GM18870 (cell line): ENCODE data around the gene EGLN2.
"Not testable (repeated sequence)": the region's sequence is repeated elsewhere in the genome, so short reads cannot be mapped to it uniquely, and the experiment has no call there.

Experiments
- ATAC-seq: cut with Tn5 transposase; IDR thresholded peaks from one replicate; pipeline ENCODE4 v1.9.1; 2021; ENCODE audit warnings: moderate library complexity; ENCODE audit not compliant: unreplicated experiment

EGLN2 gene

DNA sequence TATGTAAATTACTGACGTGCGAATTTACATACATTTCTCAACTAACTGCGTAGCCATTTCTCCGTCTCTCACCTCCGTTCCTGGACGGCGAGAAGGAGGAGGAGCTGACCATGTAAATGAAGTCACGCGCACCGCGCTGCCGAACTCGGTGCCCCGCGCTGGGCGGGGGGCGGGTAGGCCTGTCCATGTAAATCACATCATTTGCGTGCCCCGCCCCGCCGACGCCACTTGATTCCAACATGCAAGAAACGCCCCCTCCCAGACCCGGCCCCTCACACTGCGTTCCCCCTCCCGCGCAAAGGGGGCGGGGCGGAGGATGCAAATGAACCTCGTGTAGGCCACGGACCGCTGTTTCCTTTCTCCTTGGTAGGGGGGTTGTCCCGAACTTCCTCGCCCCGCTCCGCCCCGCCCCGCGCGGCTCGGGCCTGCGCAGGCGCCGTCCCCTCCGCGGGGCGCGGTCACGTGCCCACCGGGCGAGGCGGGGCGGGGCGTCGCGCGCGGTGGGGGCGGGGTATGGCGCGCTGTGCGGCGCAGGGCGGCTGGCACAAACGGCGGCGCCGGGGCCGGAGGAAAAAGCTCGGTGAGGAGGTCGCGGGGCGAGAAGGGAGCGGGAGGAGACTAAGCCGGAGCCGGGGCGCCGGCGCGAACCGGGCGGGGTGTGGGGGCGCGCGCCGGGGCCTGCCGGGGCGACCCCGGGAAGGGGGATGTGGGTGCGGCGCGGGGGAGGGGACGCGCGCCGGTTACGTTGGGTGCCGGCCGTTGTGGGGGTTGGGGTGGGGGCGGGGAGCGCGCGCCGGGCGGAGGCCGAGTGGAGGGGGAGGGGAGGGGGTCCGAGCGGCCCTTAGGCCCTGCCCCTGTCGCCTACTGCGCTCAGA is at the start of gene EGLN2:
EGLN2 (plus strand) TSS at position 509 of the 875 bp plus-strand sequence. CDS start 1,382 bp downstream, outside the sequence.
- peak; percentile 69 for ATAC-seq

DNA sequence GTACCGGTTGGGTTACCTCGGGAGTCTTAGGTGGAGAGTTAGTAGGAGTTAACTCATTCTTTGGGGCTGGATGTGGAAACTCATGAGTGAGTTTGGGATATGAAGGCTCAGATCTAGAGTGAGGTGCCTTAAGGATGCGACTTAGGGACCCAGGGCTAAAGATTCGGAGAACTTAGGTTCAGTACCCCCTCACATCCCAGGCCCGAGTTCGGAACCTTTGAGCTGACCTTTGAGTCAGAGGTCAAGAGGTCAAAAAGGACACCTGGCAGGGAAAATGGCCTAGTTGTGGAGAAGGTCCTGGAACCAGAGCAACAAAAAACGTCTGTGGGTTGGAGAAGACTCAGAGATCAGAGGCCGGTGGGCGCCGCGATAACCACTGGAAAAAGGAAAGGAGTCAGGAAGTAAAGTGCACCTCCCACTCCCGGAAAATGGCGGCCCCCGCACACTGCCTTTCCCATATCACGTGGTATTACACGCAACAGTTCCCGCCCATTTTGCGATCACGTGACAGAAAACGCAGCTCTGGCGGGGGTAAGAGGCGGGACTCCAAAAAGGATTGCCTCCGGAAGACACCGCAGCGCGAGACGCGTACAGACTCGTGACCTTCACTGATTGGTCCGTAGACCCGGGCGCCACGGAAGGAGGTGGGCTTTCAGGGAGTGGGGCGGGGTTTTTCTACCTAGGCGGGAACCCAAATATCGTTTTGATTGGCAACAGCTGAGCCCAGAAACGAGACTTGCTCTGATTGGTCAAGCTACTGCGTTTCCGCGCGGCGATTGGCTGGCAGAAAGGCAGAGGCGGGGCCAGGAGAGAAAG is 48.7 kb upstream of the EGLN2 start, which contains the start of gene ACTMAP:
ACTMAP (minus strand) TSS at position 420 of the 816 bp plus-strand sequence. CDS start 674 bp downstream, outside the sequence.
- peak; percentile 83 for ATAC-seq

DNA sequence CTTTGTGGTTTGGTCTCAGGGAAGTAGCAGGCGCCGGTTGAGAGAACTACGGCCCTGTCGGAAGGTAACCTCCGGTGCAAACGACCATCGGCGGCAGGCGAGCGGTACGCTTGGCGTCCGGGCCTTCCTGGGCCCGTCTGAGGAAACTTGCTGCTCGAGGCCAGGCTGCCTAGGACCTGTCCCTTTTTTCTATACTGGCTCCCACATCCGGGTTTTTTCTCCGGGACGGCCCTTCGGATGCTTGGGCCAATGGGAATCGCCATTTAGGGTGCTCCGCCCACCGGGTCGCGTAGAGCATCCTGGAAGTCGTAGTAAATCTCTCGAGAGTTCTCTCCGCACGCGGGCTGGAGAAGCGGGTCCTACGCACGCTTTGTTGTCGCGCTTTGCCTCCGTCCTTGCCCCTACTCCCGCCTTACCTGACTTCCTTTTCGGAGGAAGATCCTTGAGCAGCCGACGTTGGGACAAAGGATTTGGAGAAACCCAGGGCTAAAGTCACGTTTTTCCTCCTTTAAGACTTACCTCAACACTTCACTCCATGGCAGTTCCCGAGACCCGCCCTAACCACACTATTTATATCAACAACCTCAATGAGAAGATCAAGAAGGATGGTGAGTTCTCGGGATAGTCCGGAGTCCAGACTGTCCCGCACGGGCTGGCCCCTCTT is 48.0 kb upstream of the EGLN2 start, which contains the start of gene SNRPA:
SNRPA (plus strand) TSS at position 330 of the 664 bp plus-strand sequence; CDS start at position 536, 206 bp downstream.
- ATAC-seq: peak; percentile 67

DNA sequence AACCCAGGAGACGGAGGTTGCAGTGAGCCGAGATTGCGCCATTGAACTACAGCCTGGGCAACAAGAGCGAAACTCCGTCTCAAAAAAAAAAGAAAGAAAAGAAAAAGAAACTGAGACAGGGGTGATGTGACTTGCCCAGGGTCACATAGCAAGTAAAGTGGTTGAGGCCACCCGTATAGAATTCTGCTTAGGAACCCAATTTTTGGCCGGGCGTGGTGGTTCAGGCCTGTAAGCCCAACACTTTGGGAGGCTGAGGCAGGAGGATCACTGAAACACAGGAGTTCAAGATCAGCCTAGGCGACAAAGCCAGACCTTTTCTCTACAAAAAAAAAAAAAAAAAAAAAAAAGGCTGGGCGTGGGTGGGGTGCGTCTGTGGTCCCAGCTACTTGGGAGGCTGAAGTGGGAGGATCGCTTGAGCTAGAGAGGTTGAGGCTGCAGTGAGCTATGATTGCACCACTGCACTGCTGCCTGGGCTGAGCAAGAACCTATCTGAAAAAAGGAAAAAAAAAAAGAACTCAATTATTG is 46.7 kb upstream of the EGLN2 start:
- no peak for ATAC-seq

DNA sequence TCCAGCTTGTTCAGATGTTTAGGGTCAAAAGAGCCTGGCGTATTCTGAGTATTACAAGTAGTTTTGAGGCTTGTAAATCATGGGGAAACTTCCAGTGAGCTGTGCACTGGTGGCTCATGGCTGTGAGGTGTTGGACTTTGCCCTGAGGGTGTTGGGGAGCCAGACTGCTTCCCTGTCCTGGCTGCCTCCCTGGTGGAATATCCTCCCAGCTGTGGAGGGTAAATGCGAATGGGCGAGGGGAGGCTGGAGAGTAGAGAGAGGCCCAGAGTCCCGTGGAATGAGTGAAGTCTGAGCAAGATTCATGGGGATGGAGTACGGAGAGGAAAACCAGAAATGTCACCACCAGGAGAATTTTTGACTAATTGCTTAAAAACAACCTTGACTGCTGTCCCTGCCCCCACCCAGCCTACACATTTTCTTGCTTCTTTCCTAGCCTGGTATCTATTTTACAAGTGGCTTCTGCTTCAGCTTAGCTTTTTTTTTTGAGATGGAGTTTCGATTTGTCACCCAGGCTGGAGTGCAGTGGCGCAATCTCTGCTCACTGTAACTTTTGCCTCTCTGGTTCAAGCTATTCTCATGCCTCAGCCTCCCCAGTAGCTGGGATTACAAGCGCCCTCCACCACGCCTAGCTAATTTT is 44.3 kb upstream of the EGLN2 start:
- no peak for ATAC-seq

DNA sequence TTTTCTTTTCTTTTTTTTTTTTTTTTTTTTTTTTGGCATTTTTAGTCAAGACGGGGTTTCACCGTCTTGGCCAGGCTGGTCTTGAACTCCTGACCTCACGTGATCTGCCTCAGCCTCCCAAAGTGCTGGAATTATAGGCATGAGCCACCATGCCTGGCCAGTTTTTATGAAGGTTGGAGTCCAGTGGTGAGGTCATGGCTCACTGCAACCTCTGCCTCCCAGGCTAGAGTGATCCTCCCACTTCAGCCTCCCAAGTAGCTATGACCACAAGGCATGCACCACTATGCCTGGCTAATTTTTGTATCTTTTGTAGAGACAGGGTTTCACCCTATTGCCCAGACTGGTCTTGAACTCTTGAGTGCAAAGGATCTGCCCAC is 43.8 kb upstream of the EGLN2 start:
- ATAC-seq: no peak

DNA sequence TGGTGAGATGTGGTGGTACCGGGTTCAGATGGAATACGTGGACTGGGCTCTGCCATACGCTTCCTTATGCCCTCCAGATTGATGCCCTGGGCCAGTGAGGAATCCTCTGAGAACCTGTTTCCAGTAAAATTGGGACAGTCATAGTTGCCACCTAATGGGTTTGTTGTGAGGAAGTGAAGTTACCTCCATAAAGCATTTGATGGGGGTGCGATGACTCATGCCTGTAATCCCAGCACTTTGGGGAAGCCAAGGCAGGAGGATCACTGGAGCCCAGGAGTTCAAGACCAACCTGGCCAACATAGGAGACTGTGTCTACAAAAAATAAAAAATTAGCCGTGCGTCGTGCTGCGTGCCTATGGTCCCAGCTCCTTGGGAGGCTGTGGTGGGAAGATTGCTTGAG is 43.2 kb upstream of the EGLN2 start:
- no peak for ATAC-seq

DNA sequence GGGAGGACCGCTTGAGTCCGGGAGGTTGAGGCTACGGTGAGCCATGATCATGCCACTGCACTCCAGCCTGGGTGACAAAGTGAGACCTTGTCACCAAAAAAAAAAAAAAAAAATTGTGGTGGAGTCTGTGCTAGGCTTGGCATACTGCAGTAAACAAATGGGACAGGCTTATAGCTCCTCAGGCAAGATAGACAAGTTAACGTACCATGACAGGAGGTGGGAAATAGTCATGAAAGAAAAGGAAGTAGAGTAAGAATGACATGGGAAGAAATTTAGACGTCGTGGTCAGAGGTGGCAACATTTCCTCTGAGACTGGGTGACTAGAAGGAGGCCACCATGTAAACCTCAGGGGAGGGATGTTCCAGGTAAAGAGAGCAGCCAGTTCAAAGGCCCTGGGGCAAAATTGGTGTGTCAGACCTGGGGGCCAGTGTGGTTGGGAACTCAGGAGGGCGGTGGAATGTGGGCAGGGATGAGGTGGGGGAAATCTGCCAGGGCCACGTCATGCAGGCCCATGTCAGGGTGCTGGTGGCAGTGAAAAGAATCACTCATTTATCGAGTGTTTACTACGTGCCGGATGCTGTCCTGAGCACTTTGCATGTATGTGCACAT is 42.4 kb upstream of the EGLN2 start:
- no peak for ATAC-seq

DNA sequence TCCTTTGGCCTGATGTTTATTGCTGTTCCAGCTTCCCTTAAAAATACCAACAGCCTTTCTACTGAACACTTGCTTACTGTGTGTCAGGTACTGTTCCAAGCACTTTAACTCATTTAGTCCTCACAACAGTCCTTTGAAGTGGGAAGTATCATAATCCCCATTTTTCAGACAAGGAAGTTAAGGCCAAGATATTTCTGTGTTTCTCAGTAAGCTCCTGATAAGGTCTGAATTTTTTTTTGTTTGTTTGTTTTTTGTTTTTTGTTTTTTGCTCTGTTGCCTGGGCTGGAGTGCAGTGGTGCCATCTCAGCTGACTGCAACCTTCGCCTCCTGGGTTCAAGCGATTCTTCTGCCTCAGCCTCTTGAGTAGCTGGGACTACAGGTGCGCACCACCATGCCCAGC is 40.5 kb upstream of the EGLN2 start:
- ATAC-seq: no peak

DNA sequence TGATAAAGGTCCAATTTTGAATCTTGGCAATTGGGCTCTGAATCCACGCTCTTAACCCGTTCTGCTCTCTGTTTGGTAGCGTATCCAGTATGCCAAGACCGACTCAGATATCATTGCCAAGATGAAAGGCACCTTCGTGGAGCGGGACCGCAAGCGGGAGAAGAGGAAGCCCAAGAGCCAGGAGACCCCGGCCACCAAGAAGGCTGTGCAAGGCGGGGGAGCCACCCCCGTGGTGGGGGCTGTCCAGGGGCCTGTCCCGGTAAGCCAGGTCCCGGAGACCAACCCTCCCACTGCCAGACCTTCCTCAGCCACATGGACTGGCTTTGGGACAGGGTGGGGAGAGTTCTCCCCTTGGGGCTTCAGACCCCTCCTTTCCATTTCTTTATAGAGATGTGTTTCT is 39.6 kb upstream of the EGLN2 start:
- no peak for ATAC-seq

DNA sequence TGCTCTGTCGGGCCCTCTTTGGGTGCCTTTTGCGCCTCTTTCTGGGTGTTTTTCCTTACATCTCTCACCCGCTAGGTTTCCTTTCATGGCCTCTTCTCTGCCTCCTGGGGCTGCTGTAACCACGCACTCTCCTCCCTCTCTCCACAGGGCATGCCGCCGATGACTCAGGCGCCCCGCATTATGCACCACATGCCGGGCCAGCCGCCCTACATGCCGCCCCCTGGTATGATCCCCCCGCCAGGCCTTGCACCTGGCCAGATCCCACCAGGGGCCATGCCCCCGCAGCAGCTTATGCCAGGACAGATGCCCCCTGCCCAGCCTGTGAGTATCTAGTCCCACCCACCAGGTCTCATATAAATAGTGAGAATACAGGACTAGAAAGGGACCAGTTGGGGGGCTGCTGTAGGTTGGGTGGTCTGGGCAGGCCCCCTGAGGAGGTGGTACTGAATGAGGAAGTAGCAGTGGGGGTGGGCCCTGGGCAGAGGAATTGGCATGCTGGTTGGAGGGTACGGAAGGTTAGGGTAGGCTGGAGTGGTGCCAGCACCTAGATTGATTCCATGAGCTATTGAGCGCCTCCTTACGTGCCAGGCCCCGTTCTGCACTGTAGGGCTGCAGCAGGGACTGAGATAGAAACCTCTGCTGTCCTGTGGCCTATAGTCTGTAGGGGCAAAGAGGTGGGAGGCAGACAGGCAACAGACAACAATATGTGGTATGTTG is 36.1 kb upstream of the EGLN2 start:
- ATAC-seq: no peak

DNA sequence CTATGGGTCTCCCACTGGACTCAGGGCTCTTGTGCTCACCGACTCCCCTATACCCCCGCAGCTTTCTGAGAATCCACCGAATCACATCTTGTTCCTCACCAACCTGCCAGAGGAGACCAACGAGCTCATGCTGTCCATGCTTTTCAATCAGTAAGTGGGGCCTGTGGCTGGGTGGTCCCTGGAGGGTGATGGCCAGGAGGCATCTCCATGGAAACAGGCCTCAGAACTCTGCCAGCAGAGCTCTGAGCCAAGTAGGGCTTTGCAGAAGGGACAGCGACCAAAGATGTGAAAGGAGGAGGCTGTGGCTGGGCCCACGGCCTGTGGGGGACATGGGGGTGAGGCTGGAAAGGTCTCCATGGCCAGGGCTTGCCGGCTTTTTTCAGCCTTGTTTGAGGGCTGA is 35.5 kb upstream of the EGLN2 start:
- no peak for ATAC-seq

DNA sequence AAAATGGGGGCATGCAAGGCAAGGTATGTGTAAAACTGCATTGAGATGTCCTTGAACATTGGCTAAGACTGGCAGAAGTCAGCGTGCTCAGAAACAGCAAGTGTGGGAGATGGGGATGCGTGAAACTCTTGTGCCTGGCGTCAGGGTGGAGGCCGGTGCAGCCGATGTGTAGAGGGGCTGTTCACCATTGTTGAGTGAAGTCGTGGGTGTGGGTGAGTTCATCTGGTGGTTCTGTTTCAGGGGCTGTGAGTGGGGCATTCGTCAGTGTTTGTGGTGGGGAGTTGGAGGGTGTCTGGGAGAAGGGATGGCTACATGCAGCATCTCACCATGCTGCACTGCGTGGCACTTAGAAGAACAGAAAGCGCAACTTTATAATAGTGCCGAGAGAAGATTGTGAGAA is 35.0 kb upstream of the EGLN2 start:
- ATAC-seq: no peak

DNA sequence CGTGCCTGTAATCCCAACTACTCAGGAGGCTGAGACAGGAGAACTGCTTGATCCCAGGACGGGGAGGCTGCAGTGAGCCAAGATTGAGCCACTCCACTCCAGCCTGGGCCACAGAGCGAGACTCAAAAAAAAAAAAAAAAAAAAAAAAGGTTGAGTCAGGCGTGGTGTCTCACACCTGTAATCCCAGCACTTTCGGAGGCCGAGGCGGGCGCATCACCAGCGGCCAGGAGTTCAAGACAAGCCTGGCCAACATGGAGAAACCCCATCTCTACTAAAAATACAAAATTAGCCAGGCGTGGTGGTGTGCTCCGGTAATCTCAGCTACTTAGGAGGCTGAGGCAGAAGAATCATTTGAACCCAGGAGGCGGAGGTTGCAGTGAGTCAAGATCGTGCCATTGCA is 32.6 kb upstream of the EGLN2 start:
- ATAC-seq: not testable (repeated sequence)

DNA sequence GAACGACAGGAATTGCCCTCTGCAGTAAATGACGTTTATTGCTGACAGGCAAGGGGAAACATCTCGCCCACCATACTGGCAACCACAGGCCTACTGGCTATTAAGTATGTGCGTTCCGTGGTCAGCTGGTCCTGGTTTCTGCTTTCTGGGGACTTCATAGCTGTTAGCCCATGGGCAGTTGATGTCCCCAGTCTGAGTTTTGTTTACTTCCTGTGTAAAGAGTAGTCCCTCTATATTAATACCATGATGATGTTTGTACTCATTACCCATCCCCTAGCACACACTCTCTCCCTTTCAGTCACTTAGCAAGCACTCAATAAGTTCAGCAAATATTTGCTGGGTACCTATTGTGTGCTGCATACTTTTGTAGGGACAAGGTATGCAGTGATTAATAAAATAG is 30.1 kb upstream of the EGLN2 start:
- ATAC-seq: no peak

DNA sequence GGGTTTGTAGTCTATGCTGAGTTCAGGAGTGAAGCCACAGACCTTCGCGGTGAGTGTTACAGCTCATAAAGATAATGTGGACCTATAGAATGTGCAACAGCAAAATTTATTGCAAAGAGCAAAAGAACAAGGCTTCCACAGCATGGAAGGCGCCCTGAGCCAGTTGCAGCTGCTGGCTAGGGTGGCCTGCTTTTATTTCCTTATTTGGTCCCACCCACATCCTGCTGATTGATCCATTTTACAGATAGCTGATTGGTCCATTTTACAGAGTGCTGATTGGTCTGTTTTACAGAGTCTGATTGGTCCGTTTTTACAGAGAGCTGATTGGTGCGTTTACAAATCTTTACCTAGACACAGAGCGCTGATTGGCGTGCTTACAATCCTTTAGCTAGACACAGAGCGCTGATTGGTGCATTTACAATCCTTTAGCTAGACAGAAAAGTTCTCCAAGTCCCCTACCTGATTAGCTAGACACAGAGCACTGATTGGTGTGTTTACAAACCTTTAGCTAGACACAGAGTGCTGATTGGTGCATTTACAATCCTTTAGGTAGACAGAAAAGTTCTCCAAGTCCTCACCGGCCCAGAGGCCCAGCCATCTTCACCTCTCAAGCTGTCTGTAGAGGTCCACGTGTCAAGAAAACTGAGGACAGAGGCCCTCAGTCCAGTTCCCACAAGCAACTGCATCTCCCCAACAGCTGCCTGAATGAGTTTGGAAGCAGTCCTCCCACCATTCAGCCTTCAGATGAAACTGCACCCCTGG is 27.7 kb upstream of the EGLN2 start:
- ATAC-seq: not testable (repeated sequence)

DNA sequence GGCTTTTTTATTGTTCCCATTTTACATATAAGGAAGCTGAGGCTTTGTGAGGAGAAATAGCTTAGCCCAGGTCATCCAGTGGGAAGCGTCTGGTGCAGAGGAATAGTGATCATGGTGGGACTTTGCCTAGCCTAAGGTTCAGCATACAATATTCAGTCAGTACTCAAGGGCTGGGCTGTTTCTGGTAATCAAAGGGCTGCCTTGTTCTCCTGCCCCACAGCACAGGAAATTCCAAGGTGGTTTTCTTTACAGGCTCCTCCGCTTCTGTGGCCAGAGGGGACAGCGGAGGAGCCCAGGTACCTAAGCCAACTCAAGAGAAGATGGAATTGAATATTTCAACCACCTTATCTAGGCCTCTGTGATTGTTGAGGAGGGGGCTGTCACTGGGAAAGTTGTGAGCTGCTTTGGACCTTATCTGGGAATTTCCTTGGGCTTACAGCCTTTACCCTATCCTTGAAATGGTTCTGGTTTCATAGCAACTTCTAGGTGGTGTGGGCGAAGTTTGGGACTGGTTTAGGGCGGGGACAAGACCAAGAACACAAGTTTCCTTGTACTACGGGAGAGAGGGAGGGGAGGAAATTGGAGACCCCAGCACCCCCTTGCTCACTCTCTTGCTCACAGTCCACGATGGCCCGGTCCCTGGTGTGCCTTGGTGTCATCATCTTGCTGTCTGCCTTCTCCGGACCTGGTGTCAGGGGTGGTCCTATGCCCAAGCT is 23.9 kb upstream of the EGLN2 start, which contains the start of gene MIA:
MIA (plus strand) TSS at position 606 of the 716 bp plus-strand sequence; CDS start at position 628, 22 bp downstream.
- ATAC-seq: no peak

DNA sequence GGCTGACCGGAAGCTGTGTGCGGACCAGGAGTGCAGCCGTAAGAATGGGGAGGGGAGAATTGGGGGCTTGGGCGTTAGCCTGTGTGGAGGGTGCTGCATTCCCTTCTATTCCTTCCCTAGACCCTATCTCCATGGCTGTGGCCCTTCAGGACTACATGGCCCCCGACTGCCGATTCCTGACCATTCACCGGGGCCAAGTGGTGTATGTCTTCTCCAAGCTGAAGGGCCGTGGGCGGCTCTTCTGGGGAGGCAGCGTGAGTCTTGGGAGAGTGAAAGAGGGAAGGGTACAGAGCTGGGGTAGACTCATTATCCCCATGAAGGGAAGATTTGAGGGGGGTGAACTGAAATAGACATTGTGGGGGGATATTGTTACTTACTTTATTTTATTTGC is 23.4 kb upstream of the EGLN2 start:
- ATAC-seq: no peak
